IMR-90 (cell line): Measurements from ENCODE around the gene LMX1A. TPM values are rescaled to one million over a fixed set of nuclear protein-coding genes. Genes with fewer than 3 reads are reported as not detected.

Source experiments
- ATAC-seq: fragments of 200-7000 bp; cut with Tn5 transposase; 2 replicates; pipeline ENCODE4 v1.9.1; 2020; ENCODE audit warnings: low read depth, mild to moderate bottlenecking, moderate library complexity
- BruUV-seq: library from RNA; stranded (reverse); fragments of 400-500 nt; replicated peaks from 2 replicates; lab custom pipeline; 2021; lab: Mats Ljungman, UMichigan
- CTCF ChIA-PET: fragments of 300-600 bp; formaldehyde crosslinking; extraction: SDS; loops from one replicate; lab custom pipeline; 2021; ENCODE audit warnings: antibody characterized with exemption; lab: Yijun Ruan, JAX
- POLR2A ChIA-PET: fragments of 300-600 bp; sonication (Branson Sonifier 250); formaldehyde crosslinking; loops from one replicate; lab custom pipeline; 2022; ENCODE audit warnings: antibody characterized with exemption; ENCODE audit not compliant: unreplicated experiment; lab: Charles Lee
- DNase-seq: peaks from one replicate; pipeline ENCODE4 v3.0.0; 2013
- H2AFZ ChIP-seq: replicated peaks from 2 replicates; pipeline ENCODE3; 2013; ENCODE audit warnings: low read length, mild to moderate bottlenecking; ENCODE audit not compliant: poor library complexity
- H2AK5ac ChIP-seq: 2 replicates; pipeline ENCODE4 v1.6.1; 2013; ENCODE audit warnings: low read depth, low read length, inconsistent platforms
- H2AK9ac ChIP-seq: replicated peaks from 2 replicates; pipeline ENCODE3; 2013; ENCODE audit warnings: mild to moderate bottlenecking, low read depth, low read length, moderate library complexity; ENCODE audit not compliant: poor library complexity
- H2BK120ac ChIP-seq: 2 replicates; pipeline ENCODE4 v1.6.1; 2013; ENCODE audit warnings: low read depth, low read length, inconsistent platforms
- H2BK15ac ChIP-seq: 3 replicates; pipeline ENCODE4 v1.6.1; 2013; ENCODE audit warnings: low read depth, low read length, inconsistent platforms
- H2BK20ac ChIP-seq: 2 replicates; pipeline ENCODE4 v1.6.1; 2013; ENCODE audit warnings: low read depth, mild to moderate bottlenecking, inconsistent platforms, low read length, moderate library complexity
- H2BK5ac ChIP-seq: 2 replicates; pipeline ENCODE4 v1.6.1; 2013; ENCODE audit warnings: mild to moderate bottlenecking, low read depth, low read length, inconsistent platforms; ENCODE audit not compliant: poor library complexity, severe bottlenecking
- H3K14ac ChIP-seq: replicated peaks from 2 replicates; pipeline ENCODE4 v1.6.1; 2013; ENCODE audit warnings: low read depth, low read length, inconsistent platforms
- H3K18ac ChIP-seq: 2 replicates; pipeline ENCODE4 v1.6.1; 2013; ENCODE audit warnings: low read depth, low read length, control low read depth
- H3K23ac ChIP-seq: 2 replicates; pipeline ENCODE4 v1.6.1; 2013; ENCODE audit warnings: low read depth, low read length, inconsistent platforms
- H3K27ac ChIP-seq: 2 replicates; pipeline ENCODE4 v1.5.1; 2013; ENCODE audit warnings: mild to moderate bottlenecking, control low read depth, low read length; ENCODE audit not compliant: insufficient read depth
- H3K27me3 ChIP-seq: 2 replicates; pipeline ENCODE4 v1.6.1; 2013; ENCODE audit warnings: low read length; ENCODE audit not compliant: control insufficient read depth, insufficient read depth
- H3K36me3 ChIP-seq: 2 replicates; pipeline ENCODE4 v1.6.1; 2013; ENCODE audit warnings: low read length, mixed read lengths; ENCODE audit not compliant: control insufficient read depth, insufficient read depth
- H3K4ac ChIP-seq: 2 replicates; pipeline ENCODE4 v1.6.1; 2013; ENCODE audit warnings: low read depth, low read length, inconsistent platforms
- H3K4me1 ChIP-seq: 2 replicates; pipeline ENCODE4 v1.6.1; 2013; ENCODE audit warnings: low read length, mixed read lengths; ENCODE audit not compliant: control insufficient read depth, insufficient read depth
- H3K4me2 ChIP-seq: 2 replicates; pipeline ENCODE4 v1.6.1; 2013; ENCODE audit warnings: low read depth, mild to moderate bottlenecking, control low read depth, low read length, moderate library complexity
- H3K4me3 ChIP-seq: 2 replicates; pipeline ENCODE4 v1.5.1; 2013; ENCODE audit warnings: low read depth, mild to moderate bottlenecking, control low read depth, low read length, moderate library complexity; ENCODE audit not compliant: insufficient read depth
- H3K56ac ChIP-seq: 2 replicates; pipeline ENCODE4 v1.6.1; 2013; ENCODE audit warnings: low read length, inconsistent platforms; ENCODE audit not compliant: insufficient read depth; ENCODE audit errors: extremely low read depth
- H3K79me1 ChIP-seq, 2 experiments: 2 replicates each; pipeline ENCODE4 v1.6.1; 2013; ENCODE audit warnings: low read length in 2 of 2, inconsistent platforms in 1 of 2, low read depth in 1 of 2
- H3K9ac ChIP-seq: 2 replicates; pipeline ENCODE4 v1.6.1; 2013; ENCODE audit warnings: low read depth, low read length, control low read depth
- H3K9me1 ChIP-seq: 2 replicates; pipeline ENCODE4 v1.6.1; 2013; ENCODE audit warnings: low read length, inconsistent platforms; ENCODE audit not compliant: insufficient read depth
- H3K9me3 ChIP-seq: 2 replicates; pipeline ENCODE4 v1.6.1; 2013; ENCODE audit warnings: low read length; ENCODE audit not compliant: control insufficient read depth, insufficient read depth
- H4K20me1 ChIP-seq: 2 replicates; pipeline ENCODE4 v1.6.1; 2013; ENCODE audit warnings: low read length, inconsistent platforms; ENCODE audit not compliant: insufficient read depth
- H4K5ac ChIP-seq: 2 replicates; pipeline ENCODE4 v1.6.1; 2013; ENCODE audit warnings: mild to moderate bottlenecking, low read depth, low read length, control low read depth
- H4K8ac ChIP-seq, 2 experiments: 2 replicates each; pipeline ENCODE4 v1.6.1; 2013; ENCODE audit warnings: low read depth in 2 of 2, low read length in 2 of 2, control low read depth in 1 of 2, inconsistent platforms in 1 of 2
- H4K91ac ChIP-seq: 2 replicates; pipeline ENCODE4 v1.6.1; 2013; ENCODE audit warnings: low read depth, low read length, inconsistent platforms; ENCODE audit not compliant: insufficient read depth
- BHLHE40 ChIP-seq: fragments of 150-350 bp; IDR thresholded peaks from 2 replicates; pipeline ENCODE4 v1.6.1; 2016; ENCODE audit warnings: mild to moderate bottlenecking, low read depth, low read length
- CEBPB ChIP-seq: IDR thresholded peaks from 2 replicates; pipeline ENCODE4 v1.6.1; 2012; ENCODE audit warnings: low read depth, low read length, improper control_type of control experiment
- CHD1 ChIP-seq: IDR thresholded peaks from 2 replicates; pipeline ENCODE4 v1.6.1; 2012; ENCODE audit warnings: low read depth, low read length, improper control_type of control experiment
- FOS ChIP-seq: fragments of 150-350 bp; IDR thresholded peaks from 2 replicates; pipeline ENCODE4 v1.6.1; 2016; ENCODE audit warnings: low read depth, low read length
- MAFK ChIP-seq: IDR thresholded peaks from 2 replicates; pipeline ENCODE4 v1.6.1; 2012; ENCODE audit warnings: low read depth, low read length, improper control_type of control experiment
- MAZ ChIP-seq: IDR thresholded peaks from 2 replicates; pipeline ENCODE4 v1.6.1; 2012; ENCODE audit warnings: low read depth, mild to moderate bottlenecking, low read length, improper control_type of control experiment, moderate library complexity, borderline replicate concordance
- MXI1 ChIP-seq: IDR thresholded peaks from 2 replicates; pipeline ENCODE4 v1.6.1; 2012; ENCODE audit warnings: low read depth, mild to moderate bottlenecking, low read length, moderate library complexity, borderline replicate concordance
- NFE2L2 ChIP-seq: fragments of 150-350 bp; IDR thresholded peaks from 2 replicates; pipeline ENCODE4 v1.6.1; 2016; ENCODE audit warnings: low read depth, mild to moderate bottlenecking, low read length
- POLR2A ChIP-seq: IDR thresholded peaks from 2 replicates; pipeline ENCODE4 v1.6.1; 2012; ENCODE audit warnings: mild to moderate bottlenecking, low read depth, low read length
- RAD21 ChIP-seq: IDR thresholded peaks from 2 replicates; pipeline ENCODE4 v1.6.1; 2012; ENCODE audit warnings: low read length, improper control_type of control experiment
- RCOR1 ChIP-seq: IDR thresholded peaks from 2 replicates; pipeline ENCODE4 v1.6.1; 2012; ENCODE audit warnings: mild to moderate bottlenecking, low read length, improper control_type of control experiment; ENCODE audit not compliant: insufficient replicate concordance
- RFX5 ChIP-seq: IDR thresholded peaks from 2 replicates; pipeline ENCODE4 v1.8.0; 2012; ENCODE audit warnings: low read depth, mild to moderate bottlenecking, low read length, moderate library complexity
- SMC3 ChIP-seq: fragments of 150-350 bp; IDR thresholded peaks from 2 replicates; pipeline ENCODE4 v1.6.1; 2016; ENCODE audit warnings: low read depth, mild to moderate bottlenecking, antibody characterized with exemption, low read length, moderate library complexity
- WGBS, 2 experiments: methylation state at CpG; one replicate each; pipeline versions ENCODE4 v1.1.5 to v1.1.7; 2013; ENCODE audit warnings: missing lambda C conversion rate in 2 of 2; ENCODE audit not compliant: insufficient read length in 1 of 2; ENCODE audit errors: extremely low coverage in 2 of 2; 5-methylcytosine and 5-hydroxymethylcytosine counted together
- dilution Hi-C: fragments of 300-500 bp; cut with HindIII; formaldehyde crosslinking; loops from one replicate; pipeline ENCODE4 v1.14.3; 2018; ENCODE audit warnings: low sequenced_read_pairs; ENCODE audit not compliant: unreplicated experiment
- in situ Hi-C: fragments of 300-500 bp; cut with MboI; formaldehyde crosslinking; loops from 3 replicates; pipeline ENCODE4 v1.14.3; 2019; ENCODE audit warnings: low sequenced_read_pairs, inconsistent platforms, mixed read lengths
- intact Hi-C: fragments of 100-400 bp; cut with micrococcal nuclease; formaldehyde crosslinking; loops from 2 replicates; pipeline ENCODE4 v1.10.0; 2022
- polyA plus RNA-seq, 3 experiments: library from polyadenylated mRNA; depleted of rRNA; stranded (reverse); fragments of >200 nt; gene quantifications; 2 replicates each; pipeline ENCODE4 v1.2.3, GENCODE V29; 2012; ENCODE audit warnings: low replicate concordance in 1 of 3
- total RNA-seq: library from RNA; depleted of rRNA; stranded (reverse); fragments of >200 nt; gene quantifications from 2 replicates; pipeline ENCODE4 v1.2.3, GENCODE V29; 2012
- TF ChIP-seq, protein P1 (sequence below): conservative IDR thresholded peaks from 2 replicates; pipeline ENCODE4 v1.5.1; 2012; ENCODE audit warnings: mild to moderate bottlenecking, low read depth, low read length, improper control_type of control experiment
- TF ChIP-seq, protein P2 (sequence below): fragments of 150-350 bp; IDR thresholded peaks from 2 replicates; pipeline ENCODE4 v1.6.1; 2016; ENCODE audit warnings: low read depth, mild to moderate bottlenecking, low read length, moderate library complexity, borderline replicate concordance
- TF ChIP-seq, protein P3 (sequence below): fragments of 150-350 bp; IDR thresholded peaks from 2 replicates; pipeline ENCODE4 v1.6.1; 2017; ENCODE audit warnings: mild to moderate bottlenecking, antibody characterized with exemption, low read length, low read depth

Gene LMX1A
- total and polyA plus RNA-seq, 2 of the 4 experiments (the other 2 are of a cell fraction): not detected

DNA sequence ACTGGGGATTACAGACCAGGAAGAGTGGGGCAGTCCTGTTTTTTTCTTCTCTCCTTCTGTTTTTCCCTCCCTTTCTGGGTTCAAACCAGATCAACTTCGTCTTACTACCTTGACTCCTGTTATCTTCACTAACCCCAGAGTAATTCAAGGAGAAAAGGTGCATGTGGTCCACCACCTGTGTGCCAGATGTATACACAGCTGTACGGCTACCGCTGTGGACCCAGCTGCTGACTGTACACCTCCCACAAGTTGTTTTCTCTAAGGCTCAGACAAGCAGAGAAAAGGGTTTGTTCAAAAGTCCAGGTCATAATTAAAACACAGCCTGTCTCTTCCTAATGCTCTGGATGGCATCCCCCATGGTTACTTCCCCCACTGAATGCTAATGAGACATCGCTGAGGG lies 102.1 kb downstream of the LMX1A start:
- Histone ChIP-seq H2AFZ (no peak overlapping the region), H4K5ac (no peak overlapping the region), H3K18ac (no peak overlapping the region), H3K27ac (no peak overlapping the region), H3K4me3 (no peak overlapping the region), H3K4ac (no peak overlapping the region), H4K91ac (no peak overlapping the region), H3K56ac (no peak overlapping the region), H3K4me2 (no peak overlapping the region), H3K36me3 (no peaks in the 10 kb centered on the region), H3K9me3 (no peaks in the 10 kb centered on the region), H4K8ac (no peak overlapping the region), H2BK20ac (no peak overlapping the region), H4K20me1 (no peaks in the 10 kb centered on the region), H2AK5ac (no peak overlapping the region), H3K27me3 (no peaks in the 10 kb centered on the region), H3K23ac (no peak overlapping the region), H2BK5ac (no peak overlapping the region), H2BK15ac (no peak overlapping the region), H3K9ac (no peak overlapping the region), H2BK120ac (no peak overlapping the region), H3K4me1 (no peaks in the 10 kb centered on the region), H3K14ac (no peak overlapping the region), H2AK9ac (no peak overlapping the region), H3K79me1 (no peaks in the 10 kb centered on the region), H3K9me1 (no peaks in the 10 kb centered on the region)
- in situ Hi-C loops: no loop called here
- dilution Hi-C loops: no loop called here
- DNase-seq (no peak), ATAC-seq (no peak)
- TF ChIP-seq SMC3 (no peak), RCOR1 (no peak), RAD21 (no peak), MXI1 (no peak), MAFK (no peak), CHD1 (no peak), POLR2A (no peak), FOS (no peak), CEBPB (no peak), BHLHE40 (no peak), NFE2L2 (no peak), RFX5 (no peak), MAZ (no peak)
- TF ChIP-seq, protein P1, sequence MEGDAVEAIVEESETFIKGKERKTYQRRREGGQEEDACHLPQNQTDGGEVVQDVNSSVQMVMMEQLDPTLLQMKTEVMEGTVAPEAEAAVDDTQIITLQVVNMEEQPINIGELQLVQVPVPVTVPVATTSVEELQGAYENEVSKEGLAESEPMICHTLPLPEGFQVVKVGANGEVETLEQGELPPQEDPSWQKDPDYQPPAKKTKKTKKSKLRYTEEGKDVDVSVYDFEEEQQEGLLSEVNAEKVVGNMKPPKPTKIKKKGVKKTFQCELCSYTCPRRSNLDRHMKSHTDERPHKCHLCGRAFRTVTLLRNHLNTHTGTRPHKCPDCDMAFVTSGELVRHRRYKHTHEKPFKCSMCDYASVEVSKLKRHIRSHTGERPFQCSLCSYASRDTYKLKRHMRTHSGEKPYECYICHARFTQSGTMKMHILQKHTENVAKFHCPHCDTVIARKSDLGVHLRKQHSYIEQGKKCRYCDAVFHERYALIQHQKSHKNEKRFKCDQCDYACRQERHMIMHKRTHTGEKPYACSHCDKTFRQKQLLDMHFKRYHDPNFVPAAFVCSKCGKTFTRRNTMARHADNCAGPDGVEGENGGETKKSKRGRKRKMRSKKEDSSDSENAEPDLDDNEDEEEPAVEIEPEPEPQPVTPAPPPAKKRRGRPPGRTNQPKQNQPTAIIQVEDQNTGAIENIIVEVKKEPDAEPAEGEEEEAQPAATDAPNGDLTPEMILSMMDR: no peak
- TF ChIP-seq, protein P2, sequence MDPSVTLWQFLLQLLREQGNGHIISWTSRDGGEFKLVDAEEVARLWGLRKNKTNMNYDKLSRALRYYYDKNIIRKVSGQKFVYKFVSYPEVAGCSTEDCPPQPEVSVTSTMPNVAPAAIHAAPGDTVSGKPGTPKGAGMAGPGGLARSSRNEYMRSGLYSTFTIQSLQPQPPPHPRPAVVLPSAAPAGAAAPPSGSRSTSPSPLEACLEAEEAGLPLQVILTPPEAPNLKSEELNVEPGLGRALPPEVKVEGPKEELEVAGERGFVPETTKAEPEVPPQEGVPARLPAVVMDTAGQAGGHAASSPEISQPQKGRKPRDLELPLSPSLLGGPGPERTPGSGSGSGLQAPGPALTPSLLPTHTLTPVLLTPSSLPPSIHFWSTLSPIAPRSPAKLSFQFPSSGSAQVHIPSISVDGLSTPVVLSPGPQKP: no peak
- TF ChIP-seq, protein P3, sequence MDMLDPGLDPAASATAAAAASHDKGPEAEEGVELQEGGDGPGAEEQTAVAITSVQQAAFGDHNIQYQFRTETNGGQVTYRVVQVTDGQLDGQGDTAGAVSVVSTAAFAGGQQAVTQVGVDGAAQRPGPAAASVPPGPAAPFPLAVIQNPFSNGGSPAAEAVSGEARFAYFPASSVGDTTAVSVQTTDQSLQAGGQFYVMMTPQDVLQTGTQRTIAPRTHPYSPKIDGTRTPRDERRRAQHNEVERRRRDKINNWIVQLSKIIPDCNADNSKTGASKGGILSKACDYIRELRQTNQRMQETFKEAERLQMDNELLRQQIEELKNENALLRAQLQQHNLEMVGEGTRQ: no peak
- ChIA-PET CTCF (no interaction called here), POLR2A (no interaction called here)
- 47% methylated on average over 2 of the region's 4 CpGs; no CpG with 5 or more reads in 1 of the 2 experiments for WGBS, 2 experiments
- intact Hi-C loops: no loop called here
- no TSS peak for BruUV-seq
